Dermis blood vessel endothelial cell (primary cell): ENCODE data around the gene ZNF784. TPM values are rescaled to one million over a fixed set of nuclear protein-coding genes. Genes with fewer than 3 reads are reported as not detected.
"Not testable (repeated sequence)": the region's sequence is repeated elsewhere in the genome, so short reads cannot be mapped to it uniquely, and the experiment has no call there.

Experiments used
- DNase-seq: peaks from one replicate; pipeline ENCODE4 v3.0.0; 2010
- total RNA-seq: library from RNA; depleted of rRNA; stranded (reverse); fragments of >200 nt; gene quantifications from 2 replicates; pipeline ENCODE4 v1.2.3, GENCODE V29; 2014

ZNF784 gene
- total RNA-seq, 1 donor from 2014 or later = 5.3 TPM

DNA sequence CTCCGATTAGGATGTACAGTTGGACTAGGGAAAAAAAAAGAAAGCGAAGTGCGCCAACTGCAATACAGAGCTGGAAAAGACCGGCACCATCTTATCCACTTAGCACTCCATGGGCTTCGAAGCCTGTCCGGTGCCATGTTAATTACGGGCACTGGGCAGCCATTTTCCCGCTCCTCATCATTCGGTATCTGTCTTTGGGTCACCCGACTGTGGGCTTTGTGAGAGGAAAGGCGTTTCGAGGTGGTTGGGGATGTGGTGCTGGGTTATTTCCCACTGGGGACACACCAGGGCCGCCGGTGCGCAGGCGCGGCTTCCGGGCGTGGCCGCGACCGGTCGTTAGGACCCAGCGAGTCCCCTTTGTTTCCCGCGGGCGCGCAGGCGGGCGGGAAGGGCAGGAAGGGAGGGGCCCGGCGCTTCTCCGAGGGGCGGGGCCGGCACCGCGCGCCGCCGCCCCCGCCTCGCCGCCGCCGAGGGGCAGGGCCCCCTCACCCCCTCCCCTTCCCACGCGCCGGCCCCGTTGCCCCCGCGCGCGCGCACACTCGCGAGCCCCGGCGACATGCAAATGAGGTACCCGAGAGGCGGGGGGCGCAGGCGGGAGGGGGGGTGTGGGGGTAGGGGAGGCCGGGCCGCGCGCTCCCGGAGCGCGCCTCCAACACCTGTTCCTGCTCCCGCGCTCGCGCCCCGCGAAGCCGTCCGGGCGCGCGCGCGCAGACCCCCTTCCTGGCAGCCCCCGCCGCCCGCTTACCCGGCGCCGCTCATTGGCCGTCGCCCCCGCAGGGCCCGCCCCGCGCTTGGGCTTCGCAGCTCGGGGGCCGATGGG, 24.3 kb downstream of the ZNF784 start, which contains the start of gene ZNF524:
Gene ZNF524 (plus strand): TSS at position 447 of the 820 bp plus-strand sequence. CDS start 1,825 bp downstream, outside the sequence.
- DNase-seq = peak; percentile 90

DNA sequence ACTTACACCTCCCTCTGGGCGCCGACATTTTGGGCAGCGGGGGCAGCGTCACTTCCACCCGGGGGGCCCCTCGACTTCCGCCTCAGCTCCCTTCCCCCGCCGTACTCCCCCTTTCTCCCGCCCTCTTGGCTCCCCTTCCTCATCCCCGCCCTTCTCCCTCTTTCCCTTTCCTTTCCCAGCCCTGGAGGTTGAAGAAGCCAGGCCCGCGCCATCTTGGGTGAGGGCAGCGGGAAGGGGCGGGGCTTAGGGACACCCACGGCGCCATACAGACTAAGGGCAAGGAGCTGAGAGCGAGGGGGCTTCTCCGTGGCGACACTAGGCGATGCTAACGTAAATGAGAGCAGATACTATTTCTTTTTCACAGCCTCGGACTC, 24.9 kb downstream of the ZNF784 start, which contains the start of gene FIZ1:
Gene FIZ1 (minus strand): TSS at position 50 of the 374 bp plus-strand sequence. CDS start 1,652 bp downstream, outside the sequence.
- DNase-seq = peak; percentile 99

DNA sequence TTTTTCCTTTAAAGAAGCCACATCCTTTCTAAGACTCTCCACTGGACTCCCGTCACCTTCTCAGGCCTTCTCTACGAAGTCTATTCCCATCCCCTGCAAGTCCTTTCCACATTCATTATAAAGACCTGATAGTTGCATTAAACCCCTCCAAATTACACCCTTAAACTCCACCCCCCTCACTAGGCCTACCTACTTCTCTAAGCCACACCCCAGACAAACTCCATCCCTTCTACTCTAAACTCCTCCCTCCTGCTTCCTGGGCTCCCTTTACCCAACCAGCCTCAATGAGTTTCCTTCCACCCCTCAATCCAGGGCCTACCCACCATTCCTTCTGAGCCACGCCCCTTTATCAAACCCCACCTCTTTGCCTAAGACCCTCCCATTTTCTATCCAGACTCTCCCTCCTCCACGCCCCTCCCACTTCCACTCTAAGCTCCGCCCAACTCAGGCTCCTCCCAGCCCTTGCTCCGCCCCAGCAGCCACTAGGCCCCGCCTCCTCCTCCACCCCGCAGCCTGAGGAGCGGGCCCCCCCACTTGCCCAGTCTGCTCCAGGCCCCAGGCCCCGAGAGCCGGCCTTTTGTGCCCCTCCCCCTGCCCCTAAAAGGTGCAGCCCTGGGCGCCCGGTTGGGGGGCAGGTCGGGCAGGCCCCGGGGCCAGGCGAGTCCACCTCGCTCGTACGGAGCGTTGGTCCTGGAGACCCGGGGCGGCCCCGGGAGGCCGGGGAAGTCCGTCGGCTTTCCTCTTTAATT, 25.5 kb downstream of the ZNF784 start:
- peak; percentile 98 for DNase-seq

DNA sequence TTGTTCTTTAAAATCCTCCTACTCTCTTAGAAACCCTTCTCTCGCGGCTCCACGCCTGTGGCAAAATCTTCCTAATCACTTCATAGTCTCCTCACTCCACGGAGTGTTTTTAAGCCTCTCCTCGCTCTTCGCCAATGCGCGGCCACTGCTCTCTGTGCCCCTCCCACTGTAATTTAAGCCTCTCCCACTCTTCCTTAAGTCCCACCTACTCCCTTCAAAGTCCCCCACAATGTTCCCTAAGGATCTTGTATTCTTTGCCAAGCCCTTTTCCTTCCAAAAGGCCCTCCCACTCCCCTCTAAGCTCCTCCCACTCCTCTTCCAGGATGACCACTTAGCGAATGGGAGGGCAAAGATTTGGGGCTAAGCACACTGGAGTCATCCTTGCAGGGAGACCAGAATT, 26.3 kb downstream of the ZNF784 start:
- no peak for DNase-seq

DNA sequence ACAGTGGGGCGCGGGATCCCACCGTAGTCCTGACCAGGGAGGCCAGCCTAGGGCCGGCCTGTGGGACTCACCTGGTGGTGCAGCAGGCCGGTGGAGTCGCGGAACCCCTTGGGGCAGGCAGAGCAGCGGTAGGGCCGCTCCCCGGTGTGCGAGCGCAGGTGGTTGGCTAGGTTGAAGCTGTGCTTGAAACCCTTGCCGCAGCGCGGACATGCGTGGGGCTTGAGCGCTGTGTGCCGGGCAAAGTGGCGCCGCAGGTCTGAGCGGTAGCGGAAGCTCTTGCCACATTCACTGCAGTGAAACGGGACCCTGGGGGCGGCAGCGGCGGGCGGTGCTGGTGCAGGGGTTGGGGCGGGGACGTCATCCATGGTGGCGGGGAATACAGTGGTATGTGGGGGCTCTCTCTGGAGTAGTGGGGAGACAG, 26.9 kb downstream of the ZNF784 start:
- DNase-seq = no peak

DNA sequence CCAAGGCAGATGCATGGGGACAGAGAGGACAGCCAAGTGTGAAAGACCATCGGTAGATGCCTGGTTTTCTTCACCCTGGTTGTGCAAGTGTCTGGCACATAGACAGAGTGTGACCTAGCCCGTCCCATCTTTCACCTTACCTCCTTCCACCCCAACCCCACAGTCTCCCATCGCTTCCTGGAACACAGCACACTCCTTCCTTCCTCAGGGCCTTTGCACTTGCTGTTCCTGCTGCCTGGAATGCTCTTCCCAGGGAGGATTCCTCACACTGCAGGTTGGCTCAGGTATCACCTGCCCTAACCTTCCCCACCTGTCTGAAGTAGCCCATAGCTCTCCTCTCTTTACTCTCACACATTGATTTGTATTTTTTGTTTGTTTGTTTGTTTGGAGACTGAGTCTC, 28.1 kb downstream of the ZNF784 start:
- no peak for DNase-seq

DNA sequence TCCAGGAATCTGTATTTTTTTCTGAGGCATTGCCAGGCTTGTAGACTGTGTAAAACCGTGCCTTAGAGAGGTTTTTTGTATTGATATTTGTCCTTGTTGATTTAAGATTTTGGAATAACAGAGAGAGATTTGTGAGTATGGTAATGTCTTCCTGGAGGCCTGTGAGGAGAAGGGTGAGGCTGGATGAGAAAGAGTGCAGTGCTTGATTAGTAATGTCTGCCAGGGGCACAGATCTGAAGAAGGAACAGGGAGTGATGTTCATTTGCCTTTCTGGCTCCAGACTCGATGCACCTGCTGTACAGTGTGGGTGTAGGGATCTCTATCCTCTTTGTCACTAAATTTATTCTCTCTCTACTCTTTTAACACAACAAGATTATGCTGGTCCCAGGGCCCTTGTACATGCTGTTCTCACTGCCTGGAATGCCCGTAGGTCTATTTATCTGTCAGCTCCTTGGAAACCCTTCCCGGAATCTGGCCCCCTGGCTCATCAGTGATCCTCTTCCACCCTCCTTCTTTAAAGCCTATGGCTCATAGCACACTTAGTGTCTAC, 29.3 kb downstream of the ZNF784 start:
- DNase-seq = no peak

DNA sequence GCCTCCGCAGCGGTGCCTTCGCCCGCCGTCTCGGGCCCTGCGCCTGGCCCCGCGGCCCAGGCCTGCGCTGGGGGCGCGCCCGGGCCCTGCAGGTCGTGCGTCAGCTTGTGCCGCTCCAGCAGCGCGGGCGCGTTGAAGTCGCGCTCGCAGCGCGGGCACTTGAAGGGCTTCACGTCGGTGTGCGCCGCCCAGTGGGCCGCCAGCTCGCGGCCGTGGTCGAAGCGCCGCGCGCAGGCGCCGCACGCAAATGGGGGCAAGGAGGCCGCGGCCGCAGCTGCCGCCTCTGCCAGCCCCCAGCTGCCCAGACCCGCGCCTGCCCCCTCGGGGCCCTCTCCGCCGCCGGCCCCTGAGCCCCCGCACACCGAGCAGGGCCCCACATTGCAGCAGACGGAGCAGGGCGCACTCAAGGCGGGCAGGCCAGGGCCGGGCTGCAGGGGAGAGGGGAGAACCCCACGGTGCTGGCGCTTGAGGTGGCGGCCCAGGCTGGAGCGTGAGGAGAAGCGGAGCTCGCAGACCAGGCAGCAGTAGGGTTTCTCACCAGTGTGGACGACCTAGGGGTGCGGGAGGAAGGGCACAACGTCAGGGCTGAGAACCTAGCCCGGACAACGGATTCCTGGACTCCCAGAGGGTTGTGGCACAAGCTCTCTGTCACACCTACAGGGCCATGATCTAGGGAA, 31.1 kb downstream of the ZNF784 start:
- no peak for DNase-seq

DNA sequence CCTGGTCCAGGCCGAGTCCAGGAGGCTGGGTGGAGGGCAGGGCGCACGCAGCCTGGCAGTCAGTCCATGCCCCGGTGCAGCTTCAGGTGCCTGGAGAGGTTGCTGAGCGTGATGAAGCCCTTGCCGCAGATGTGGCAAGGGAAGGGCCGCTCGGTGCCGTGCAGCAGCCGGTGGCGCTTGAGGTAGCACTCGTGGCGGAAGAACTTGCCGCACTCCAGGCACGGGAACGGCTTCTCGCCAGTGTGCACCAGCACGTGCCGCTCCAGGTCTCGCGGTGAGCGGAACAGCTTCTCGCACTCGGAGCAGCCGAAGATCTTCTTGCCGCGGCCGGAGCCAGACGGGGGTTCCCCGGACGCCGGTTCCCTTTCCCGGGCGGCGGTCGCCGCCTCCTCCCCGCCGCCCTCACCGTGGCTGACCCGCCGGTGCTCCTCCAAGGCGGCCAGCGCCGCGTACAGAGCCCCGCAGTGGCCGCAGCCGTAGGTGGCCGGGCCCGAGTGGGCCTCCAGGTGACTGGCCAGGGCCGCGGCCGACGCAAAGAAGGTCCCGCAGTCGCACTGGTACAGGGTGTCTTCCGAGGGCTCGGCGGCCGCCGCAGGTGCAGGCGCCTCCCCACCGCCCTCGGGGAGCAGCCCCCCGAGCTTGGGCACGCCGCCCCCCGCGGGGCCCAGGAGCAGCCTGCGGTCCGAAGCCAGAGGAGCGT, 31.8 kb downstream of the ZNF784 start:
- DNase-seq = no peak

DNA sequence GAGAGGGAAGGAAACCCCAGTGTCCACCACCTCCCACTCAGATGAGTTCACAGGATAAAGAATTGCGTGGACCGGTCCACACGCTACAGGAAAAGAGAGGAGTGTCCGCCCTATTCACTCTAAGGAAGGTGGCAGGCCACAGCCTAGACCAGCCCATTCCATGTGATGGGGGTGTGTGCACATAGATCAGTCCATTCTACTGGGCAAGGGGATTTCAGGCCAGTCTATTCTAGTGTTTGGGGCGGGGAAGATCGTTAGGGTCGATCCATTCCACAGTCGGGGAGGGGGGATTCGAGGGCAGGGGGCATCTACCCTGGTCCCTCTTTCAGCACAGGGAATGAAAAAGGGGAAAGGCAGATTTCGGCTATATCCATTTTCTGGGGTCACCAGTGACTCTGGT, 32.8 kb downstream of the ZNF784 start:
- no peak for DNase-seq

DNA sequence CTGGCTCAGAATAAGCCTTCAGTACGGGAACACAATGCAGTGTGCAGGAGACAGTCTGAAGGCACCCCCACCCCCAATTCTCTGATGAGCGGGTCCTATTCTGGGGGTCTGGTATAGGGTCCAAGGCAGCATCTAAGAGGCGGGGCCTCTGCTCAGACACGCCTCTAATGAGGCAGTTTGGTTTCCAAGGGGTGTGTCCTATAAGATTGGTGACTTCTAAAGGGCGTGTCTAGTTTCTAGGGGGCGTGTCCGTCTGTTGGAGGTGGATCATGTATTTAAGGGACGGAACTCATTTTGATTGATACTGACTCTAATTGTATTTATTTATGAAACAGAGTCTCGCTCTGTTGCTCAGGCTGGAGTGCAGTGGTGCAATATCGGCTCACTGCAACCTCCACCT, 33.7 kb downstream of the ZNF784 start:
- no peak for DNase-seq

DNA sequence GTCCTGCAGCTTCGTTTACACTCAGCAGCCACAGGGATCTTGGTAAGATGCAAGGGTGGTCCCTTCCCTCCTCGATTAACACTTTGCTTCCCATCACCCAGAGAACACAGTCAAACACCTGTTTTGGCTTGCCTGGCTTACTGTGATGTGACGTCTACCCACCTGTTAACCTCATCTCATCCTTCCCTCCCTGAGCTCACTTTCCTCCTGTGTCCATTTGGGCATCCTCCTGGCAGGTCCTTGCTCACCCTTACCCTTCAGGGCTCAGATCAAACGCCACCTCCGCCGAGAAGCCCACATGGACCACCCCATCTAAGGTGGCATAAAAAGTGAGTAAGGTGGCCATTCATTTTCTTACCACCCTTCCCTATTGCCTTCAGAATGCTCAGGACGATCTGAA, 34.3 kb downstream of the ZNF784 start:
- DNase-seq = no peak

DNA sequence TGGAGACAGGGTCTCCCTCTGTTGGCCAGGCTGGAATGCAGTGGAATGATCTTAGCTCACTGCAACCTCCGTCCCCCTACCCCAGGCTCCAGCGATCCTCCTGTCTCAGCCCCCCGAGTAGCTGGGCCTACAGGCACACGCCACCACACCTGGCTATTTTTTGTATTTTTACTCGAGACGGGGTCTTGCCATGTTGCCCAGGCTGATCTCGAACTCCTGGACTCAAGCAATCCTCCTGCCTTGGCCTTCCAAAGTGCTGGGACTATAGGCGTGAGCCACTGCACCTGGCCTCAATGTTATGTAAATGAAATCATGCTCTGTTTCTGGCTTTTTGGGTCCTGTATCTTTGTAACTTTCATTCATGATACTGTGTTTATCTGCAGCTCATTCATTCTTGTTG, 35.6 kb downstream of the ZNF784 start:
- DNase-seq = no peak

DNA sequence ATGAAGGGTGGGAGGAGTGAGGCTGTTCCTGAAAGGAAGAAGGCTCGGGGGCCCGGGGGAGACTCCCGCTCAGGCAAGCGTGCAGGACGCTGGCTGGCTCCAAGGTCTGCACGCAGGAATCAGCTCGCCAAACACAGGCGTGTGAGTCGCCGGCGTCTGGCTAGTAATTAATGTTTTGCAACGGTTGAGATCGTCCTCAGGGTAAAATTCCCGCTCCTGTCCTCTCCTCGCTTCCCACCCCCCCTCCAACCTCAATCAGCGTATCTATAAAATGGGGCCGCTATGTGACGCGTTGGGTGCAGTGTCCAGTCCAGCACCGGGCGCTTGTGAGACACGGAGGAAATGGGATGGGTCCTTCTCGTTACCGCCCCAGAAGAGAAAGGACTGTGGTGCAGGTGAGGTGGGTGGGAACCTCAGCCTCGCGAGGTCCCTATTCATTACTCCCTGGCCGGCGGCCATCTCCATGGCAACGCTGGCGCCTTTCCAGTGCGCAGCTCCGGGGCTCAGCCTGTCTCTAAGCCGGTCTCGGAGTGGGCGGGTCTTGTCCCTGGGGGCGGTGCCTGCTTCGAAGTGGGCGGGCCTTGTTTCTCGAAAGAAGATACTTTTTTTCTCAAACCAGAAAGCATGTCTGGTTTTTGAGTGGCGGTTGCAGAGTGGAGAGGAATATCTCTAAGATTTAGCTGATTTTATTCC, 37.2 kb downstream of the ZNF784 start:
- DNase-seq = peak; percentile 95

DNA sequence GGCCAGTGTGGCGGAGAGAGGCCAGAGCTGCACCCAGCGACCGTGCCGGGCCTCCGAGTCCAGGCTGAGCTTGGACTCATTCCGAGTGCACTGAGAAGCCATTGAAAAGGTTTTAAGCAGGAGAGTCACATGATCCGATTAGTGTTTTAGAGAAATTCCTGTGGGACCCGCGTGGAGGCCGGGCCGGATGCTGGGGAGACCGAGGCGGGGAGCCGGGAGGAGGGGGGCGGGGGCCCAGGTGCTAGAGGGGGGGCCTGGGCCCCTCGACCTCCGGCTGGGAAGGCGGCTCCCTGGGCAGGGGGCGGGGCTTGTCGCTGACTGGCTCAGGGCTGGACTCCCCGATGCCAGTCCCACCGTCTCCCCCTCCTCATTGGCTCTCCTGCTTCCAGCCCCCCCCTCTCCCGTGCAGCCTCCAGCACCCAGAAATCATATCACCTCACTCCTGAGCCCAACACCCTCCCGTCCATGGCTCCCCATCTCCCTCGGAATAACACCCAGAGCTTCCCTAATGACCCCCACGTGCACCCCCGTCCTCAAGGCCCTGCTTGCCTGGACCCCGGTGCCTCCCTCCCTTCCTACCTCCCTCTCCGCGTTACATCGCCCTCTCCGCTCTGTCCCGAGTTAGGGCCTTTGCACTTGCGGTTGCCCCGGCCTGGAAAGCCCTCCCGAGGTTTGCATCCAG, 38.6 kb downstream of the ZNF784 start:
- peak; percentile 69 for DNase-seq

DNA sequence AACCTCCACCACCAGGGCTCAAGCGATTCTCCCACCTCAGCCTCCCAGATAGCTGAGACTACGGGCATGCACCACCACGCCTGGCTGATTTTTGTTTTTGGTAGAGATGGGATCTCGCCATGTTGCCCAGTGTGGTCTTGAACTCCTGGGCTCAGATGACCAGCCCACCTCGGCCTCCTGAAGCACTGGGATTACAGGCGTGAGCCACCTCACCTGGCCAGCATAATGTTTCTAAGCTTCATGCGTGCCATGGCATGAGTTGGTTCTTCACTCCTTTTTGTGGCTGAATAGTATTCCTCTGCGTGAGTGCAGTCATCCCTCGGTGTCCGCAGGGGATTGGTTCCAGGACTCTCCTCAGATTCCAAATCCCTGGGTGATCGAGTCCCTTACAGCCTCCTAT, 39.5 kb downstream of the ZNF784 start:
- no peak for DNase-seq

DNA sequence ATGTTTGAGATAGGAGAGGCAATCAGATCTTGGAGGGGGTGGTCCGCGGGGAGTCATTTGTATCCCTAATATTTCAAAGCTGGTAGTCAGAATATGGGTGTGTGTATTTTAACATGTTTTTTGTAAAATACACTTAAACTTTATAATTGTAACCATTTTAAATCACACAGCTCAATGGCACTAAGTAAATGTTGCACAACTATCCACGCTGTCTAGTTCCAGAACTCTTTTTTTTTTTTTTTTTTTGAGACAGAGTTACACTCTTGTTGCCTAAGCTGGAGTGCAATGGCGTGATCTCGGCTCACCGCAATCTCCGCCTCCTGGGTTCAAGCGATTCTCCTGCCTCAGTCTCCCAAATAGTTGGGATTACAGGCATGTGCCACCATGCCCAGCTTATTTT, 40.5 kb downstream of the ZNF784 start:
- DNase-seq = not testable (repeated sequence)

DNA sequence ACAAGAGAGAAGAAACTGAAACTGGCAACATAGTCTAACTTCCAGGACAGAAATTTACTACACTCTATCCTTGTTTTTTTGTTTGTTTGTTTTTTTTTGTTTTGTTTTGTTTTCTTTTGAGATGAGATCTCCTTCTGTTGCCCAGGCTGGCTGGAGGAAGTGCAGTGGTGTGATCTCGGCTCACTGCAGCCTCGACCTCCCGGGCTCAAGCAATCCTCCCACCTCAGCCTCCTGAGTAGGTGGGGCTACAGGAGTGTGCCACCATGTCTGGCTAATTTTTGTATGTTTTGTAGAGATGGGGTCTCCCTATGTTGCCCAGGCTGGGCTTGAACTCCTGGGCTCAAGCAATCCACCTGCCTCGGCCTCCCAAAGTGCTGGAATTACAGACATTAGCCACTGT, 42.1 kb downstream of the ZNF784 start:
- DNase-seq = not testable (repeated sequence)

DNA sequence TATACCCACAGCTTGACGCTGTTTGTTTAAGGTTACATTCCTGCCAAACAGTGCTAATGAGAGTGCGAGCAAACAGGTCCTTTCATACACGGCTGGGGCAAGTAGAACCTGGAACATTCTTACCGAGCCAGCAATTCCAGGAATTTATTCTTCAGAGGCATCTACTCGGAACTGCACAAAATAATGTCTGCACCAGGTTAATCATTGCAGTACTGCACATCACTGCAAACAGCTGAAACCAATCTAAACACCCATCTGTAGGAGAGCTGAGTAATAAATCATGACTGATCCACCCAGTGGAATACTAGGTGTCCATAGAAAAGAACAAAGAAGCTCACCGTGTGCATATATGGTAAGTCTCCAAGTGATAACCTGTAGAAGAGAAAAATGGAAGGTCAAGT, 42.5 kb downstream of the ZNF784 start:
- DNase-seq = no peak

DNA sequence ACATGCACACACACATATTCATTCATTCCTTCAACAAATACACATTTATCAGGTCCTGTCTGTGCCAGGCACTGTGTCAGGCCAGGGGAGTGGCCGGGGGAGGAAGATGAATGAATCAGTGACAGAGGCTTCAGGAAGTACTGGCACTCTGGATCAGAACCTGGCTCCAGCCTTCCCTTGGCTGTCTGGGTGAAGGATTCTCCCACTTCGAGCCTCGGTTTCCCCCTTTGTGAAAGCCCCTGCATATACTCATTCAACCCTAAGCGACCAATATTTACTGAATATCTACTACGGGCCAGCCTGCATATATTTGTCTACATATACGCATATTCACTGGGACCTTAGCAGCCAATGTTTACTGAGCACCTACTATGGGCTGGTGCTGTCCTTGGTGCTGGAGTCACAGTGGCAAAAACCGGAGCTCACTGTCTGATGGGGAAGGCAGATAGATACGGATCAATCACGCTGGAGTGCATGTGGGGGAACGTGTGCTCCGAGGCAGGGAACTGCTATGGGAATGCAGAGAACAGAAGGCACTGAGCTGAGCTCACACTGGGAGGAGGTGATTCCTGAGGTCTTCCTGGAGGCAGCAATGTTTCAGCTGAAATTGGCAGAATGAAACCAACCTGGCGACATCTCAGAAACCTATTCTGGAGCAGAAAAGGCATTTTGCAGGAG, 43.1 kb downstream of the ZNF784 start:
- DNase-seq = no peak
